Memory B cell (primary cell): ENCODE data around the gene SNAPC1.
A peak's percentile ranks its signal among the peaks of the same experiment; 100 is the strongest.

Source experiments
- ATAC-seq: fragments of 150-1000 bp; cut with Tn5 transposase; 2 replicates; pipeline ENCODE4 v1.10.0; 2021; ENCODE audit warnings: low read depth, mild to moderate bottlenecking, moderate library complexity
- DNase-seq, 2 donors: peaks; one replicate each; pipeline ENCODE4 v3.0.0; 2022; ENCODE audit warnings: low spot score in 2 of 2
- H3K27ac Mint-ChIP-seq: one replicate; pipeline ENCODE4 v1.8.0; 2022; ENCODE audit warnings: mild to moderate bottlenecking, moderate library complexity, mixed read lengths
- H3K27me3 Mint-ChIP-seq: one replicate; pipeline ENCODE4 v1.8.0; 2022; ENCODE audit warnings: mixed read lengths
- H3K36me3 Mint-ChIP-seq: one replicate; pipeline ENCODE4 v1.8.0; 2022; ENCODE audit warnings: mild to moderate bottlenecking, mixed read lengths
- H3K4me1 Mint-ChIP-seq: one replicate; pipeline ENCODE4 v1.8.0; 2022; ENCODE audit warnings: mixed read lengths
- H3K4me3 Mint-ChIP-seq: one replicate; pipeline ENCODE4 v1.8.0; 2022; ENCODE audit warnings: mild to moderate bottlenecking, moderate library complexity, mixed read lengths
- H3K9me3 Mint-ChIP-seq: one replicate; pipeline ENCODE4 v1.8.0; 2022; ENCODE audit warnings: mixed read lengths

The SNAPC1 gene, protein sequence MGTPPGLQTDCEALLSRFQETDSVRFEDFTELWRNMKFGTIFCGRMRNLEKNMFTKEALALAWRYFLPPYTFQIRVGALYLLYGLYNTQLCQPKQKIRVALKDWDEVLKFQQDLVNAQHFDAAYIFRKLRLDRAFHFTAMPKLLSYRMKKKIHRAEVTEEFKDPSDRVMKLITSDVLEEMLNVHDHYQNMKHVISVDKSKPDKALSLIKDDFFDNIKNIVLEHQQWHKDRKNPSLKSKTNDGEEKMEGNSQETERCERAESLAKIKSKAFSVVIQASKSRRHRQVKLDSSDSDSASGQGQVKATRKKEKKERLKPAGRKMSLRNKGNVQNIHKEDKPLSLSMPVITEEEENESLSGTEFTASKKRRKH

DNA sequence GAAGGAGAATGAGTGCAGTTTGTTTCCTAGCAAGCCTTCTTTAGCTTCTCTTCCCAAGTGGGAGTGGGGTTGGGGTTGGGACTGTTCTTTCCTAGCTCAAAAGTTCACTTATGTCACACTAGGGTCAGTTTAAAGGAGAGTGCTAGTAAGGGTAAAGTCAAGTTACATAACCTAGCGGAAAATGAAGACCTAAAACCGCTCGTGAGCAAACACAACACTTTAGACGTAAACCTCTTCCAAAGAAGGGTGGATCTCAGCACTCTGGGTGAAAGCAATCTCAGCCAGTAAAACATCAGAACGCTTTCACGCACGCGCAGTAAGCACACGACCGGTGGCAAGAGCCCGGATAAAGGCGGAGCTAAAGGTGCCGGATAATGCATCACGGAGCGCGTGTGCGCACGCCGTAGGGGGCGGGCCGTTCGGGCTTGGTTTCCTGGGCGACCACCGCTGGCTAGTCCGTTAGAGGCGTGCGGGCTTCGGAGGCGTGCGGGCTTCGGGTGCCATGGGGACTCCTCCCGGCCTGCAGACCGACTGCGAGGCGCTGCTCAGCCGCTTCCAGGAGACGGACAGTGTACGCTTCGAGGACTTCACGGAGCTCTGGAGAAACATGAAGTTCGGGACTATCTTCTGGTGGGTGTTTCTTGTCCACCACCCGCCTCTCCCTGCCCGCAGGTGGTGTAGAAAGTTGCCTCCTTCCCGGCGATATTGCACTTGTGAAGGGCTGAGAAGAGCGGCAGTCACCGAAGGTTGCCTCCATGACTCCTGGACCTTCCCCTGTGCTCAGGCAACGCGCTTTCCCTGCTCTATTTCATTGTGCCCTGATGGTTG is at the start of gene SNAPC1:
Gene SNAPC1, plus strand, starts transcription at position 462 of the 828 bp plus-strand sequence. Its CDS starts 41 bp downstream, at position 503.
- H3K4me3 Mint-ChIP-seq, result peak within 1 kb of the TSS; percentile 100
- ATAC-seq, result peak; percentile 93
- no peaks in the 10 kb centered on the region for H3K9me3 Mint-ChIP-seq
- peak within 1 kb of the TSS; percentile 99 for H3K27ac Mint-ChIP-seq
- H3K27me3 Mint-ChIP-seq, result no peaks in the 10 kb centered on the region
- H3K4me1 Mint-ChIP-seq, result peaks cover 27% of the 10 kb centered on the region
- H3K36me3 Mint-ChIP-seq, result peaks cover 2% of the 10 kb centered on the region
- peak; percentile 88 to 92 for DNase-seq

DNA sequence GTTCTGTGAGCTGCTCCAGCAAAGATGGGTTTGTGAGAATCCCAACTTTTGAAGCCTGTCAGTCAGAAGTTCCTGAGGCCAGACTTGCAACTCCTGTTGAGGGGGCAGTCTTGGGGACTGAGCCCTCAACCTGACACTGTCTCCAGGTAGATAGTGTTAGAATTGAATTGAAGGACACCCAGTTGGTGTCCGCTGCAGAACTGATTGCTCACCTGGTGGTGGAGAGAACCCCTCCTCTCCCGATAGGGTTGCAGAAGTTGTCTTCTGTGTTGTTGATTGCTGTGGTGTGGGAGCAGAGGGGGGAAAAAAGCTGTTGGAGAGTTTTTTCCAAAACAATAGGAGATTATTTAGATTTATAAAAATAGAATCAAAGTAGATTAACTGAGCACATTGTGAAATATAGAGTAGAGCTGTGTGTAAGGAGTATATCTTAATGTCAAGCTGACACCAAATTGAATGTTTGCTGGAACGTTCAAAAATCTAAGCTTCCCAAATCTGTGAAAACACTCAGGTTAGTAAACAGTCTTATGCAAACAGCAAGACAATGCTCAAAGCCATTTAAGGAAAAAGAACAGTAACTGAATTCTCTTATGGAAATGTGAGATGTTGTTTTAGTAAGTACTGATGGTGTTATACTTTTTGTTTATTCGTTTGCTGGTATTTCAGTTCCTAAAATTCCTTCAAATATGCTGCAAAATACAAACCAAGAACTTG is 48.3 kb upstream of the SNAPC1 start:
- Mint-ChIP-seq H3K27me3 (no peaks in the 10 kb centered on the region), H3K9me3 (no peaks in the 10 kb centered on the region), H3K4me3 (peak overlapping the region; percentile 18), H3K36me3 (no peaks in the 10 kb centered on the region), H3K27ac (peak overlapping the region; percentile 7), H3K4me1 (peaks cover 38% of the 10 kb centered on the region)
- ATAC-seq, result no peak
- no peak for DNase-seq

DNA sequence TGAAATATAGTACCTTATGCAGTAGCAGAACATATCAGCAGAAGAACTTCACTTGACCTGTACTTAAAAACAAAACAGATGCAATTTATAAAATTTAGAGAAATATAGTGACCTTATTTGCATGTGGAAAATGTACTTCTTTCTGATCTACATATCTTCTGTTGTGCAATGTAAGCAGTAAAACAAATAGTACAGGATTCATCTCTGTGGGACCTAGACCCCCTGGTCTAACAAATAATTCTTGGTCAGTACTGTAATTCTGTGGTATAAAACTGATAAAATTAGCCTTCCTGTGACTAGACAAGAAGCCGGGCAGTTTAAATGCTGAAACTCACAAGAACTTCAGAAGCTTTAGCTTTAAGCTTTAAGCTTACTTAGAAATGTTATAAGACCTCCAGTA is 45.3 kb upstream of the SNAPC1 start:
- no peak overlapping the region for H3K4me3 Mint-ChIP-seq
- no peaks in the 10 kb centered on the region for H3K9me3 Mint-ChIP-seq
- H3K27ac Mint-ChIP-seq, result peak overlapping the region; percentile 82
- DNase-seq (no peak), ATAC-seq (no peak)
- H3K27me3 Mint-ChIP-seq, result no peaks in the 10 kb centered on the region
- H3K36me3 Mint-ChIP-seq, result peaks cover 4% of the 10 kb centered on the region
- H3K4me1 Mint-ChIP-seq, result peaks cover 41% of the 10 kb centered on the region

DNA sequence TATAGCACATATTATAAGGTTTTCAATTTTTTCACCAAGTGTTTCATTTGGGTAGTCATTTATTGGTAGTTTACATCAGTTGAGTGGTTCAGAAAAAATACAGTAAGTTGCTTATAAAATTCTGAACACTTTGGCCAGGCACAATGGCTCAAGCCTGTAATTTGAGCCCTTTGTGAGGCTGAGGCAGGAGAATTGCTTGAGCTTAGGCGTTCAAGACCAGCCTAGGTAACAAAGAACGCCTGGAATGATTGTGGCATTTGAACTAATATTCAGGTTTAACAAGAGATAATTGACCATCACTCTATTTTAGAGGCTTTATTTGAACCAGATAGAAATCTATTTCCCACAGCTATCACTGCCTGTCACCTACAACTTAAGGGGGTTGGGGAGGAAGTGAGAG is 44.2 kb upstream of the SNAPC1 start:
- Mint-ChIP-seq H3K27ac (peak overlapping the region; percentile 89), H3K36me3 (peaks cover 8% of the 10 kb centered on the region), H3K4me3 (no peak overlapping the region), H3K4me1 (peaks cover 32% of the 10 kb centered on the region), H3K27me3 (no peaks in the 10 kb centered on the region), H3K9me3 (no peaks in the 10 kb centered on the region)
- no peak for DNase-seq
- ATAC-seq, result no peak

DNA sequence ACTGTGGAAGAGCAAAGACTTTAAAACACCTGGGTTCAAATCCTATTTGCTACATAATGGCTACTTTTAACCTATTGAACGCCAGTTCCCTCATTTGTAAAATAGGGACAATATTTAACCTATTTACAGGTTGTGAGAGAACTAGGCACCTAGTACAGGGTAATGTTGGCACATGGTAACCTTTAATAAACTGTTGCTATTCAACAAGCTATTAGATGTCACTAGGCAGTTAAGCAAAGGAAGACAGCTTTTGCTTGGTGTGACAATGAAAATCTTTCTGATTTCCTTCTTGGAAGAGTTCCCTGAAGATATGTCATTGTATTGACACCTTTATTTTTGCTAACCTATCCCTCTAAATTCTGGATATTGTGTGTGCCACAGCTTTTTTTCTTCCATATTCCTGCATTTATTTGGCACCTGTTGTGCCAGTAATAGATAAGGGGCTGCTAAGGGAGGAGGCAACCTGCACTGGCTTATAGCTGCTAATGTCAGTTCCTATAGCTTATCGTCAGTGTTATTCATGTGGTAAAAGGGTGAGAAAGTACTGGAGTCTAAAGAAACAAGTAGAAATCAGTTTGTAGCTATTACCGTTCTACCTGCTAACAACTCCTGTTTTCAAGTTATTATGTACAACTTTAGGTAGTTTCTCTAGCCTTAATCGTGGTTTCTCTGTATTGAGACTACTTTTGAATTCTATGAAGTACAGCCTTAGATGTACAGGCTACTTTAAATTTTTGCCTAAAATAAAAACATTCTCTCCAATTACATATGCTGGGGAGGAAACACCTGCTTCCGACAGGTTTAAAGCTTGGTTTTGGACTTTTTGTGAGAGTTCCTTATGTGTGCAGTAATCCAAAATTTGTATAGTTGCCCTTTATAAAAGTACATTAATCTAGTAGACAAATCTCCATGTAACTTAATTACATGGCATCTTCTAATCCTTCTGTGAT is 42.6 kb upstream of the SNAPC1 start:
- peak overlapping the region; percentile 89 for H3K27ac Mint-ChIP-seq
- no peak for DNase-seq
- no peaks in the 10 kb centered on the region for H3K9me3 Mint-ChIP-seq
- H3K27me3 Mint-ChIP-seq, result no peaks in the 10 kb centered on the region
- H3K36me3 Mint-ChIP-seq, result peaks cover 16% of the 10 kb centered on the region
- peaks cover 29% of the 10 kb centered on the region for H3K4me1 Mint-ChIP-seq
- peak overlapping the region; percentile 66 for H3K4me3 Mint-ChIP-seq
- ATAC-seq, result peak; percentile 68

DNA sequence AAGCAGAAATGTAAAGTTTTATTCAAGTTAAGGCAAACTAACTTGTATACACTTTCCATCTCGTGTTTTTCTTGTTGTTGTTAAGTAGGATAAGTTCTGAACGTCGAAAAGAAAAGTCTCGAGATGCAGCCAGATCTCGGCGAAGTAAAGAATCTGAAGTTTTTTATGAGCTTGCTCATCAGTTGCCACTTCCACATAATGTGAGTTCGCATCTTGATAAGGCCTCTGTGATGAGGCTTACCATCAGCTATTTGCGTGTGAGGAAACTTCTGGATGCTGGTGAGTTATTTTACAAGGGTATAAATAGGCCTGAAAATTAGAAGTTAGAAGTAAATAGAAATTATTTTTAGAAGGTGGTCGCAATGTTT is 41.9 kb upstream of the SNAPC1 start:
- Mint-ChIP-seq H3K4me1 (peaks cover 33% of the 10 kb centered on the region), H3K36me3 (peaks cover 20% of the 10 kb centered on the region), H3K27me3 (no peaks in the 10 kb centered on the region), H3K27ac (peak overlapping the region; percentile 89), H3K9me3 (no peaks in the 10 kb centered on the region), H3K4me3 (peak overlapping the region; percentile 66)
- ATAC-seq (peak; percentile 65), DNase-seq (no peak)

DNA sequence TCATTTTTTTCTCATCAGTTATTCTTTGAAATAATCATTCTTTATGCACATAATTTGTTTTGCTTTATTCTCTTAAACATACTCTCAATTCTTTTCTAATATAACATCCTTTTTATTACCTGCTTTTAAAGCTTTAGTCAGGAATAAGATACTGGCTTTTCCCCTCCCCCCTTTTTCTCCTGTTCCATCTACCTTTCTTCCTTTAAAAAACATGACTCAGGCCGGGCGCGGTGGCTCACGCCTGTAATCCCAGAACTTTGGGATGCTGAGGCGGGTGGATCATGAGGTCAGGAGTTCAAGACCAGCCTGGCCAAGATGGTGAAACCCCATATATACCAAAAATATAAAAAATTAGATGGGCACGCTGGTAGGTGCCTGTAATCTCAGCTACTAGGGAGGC is 41.5 kb upstream of the SNAPC1 start:
- Mint-ChIP-seq H3K36me3 (peaks cover 20% of the 10 kb centered on the region), H3K4me1 (peaks cover 30% of the 10 kb centered on the region), H3K4me3 (peak overlapping the region; percentile 13), H3K27ac (peak overlapping the region; percentile 89), H3K9me3 (no peaks in the 10 kb centered on the region), H3K27me3 (no peaks in the 10 kb centered on the region)
- DNase-seq (no peak), ATAC-seq (no peak)

DNA sequence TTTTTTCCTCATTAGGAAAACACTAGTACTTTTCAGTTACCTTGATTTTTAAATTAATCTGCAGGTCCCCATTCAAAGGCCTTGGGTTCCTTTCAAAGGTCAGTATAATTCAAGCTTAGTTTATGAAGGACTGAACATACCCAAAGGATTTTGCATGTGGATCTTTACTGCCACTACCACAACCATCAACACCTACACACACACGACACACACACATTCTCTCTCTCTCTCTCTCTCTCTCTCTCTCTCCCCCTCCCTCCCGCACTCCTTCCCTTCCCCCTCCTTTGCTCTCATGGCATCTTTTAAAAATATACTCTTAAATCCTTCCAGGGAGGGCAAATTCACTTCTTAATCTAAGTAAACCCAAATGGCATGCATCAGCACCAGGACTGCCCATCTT is 38.1 kb upstream of the SNAPC1 start:
- ATAC-seq, result no peak

DNA sequence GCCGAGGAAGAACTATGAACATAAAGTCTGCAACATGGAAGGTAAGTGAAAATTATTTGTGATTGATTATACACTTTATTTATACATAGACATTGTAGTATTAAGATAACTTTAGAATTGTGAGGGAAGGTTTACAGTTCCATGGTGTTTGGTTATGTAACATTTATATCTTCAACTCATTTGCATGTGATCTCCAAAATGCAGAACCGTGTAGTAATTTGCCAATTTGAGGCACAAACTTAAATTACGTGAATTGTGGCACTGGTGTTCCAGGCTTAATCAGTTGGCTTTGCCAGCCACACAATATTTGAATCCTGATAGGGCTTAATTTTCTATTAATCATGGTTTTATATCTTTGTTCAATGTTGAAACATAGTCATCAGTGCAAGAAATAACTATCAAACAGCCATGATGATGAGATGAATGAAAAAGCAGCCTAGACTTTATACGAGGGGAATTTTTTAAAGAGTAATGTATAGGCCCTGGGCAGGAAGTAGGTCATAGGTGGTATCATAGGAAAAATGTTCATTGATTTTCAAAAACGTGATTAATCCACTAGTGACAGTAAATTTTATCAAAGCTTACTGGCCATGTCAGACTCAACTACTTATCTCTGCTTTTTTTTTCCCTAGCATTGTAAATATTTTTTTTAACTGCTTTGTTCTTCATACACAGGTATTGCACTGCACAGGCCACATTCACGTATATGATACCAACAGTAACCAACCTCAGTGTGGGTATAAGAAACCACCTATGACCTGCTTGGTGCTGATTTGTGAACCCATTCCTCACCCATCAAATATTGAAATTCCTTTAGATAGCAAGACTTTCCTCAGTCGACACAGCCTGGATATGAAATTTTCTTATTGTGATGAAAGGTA is 35.2 kb upstream of the SNAPC1 start:
- peak; percentile 88 for ATAC-seq
- peaks cover 26% of the 10 kb centered on the region for H3K4me1 Mint-ChIP-seq
- DNase-seq, result no peak
- peaks cover 40% of the 10 kb centered on the region for H3K36me3 Mint-ChIP-seq
- H3K27ac Mint-ChIP-seq, result peak overlapping the region; percentile 19
- H3K9me3 Mint-ChIP-seq, result no peaks in the 10 kb centered on the region
- no peak overlapping the region for H3K4me3 Mint-ChIP-seq
- H3K27me3 Mint-ChIP-seq, result no peaks in the 10 kb centered on the region

More for the DNA sequence above, 38.1 kb upstream of the SNAPC1 start:
- peaks cover 33% of the 10 kb centered on the region for H3K4me1 Mint-ChIP-seq
- no peak overlapping the region for H3K4me3 Mint-ChIP-seq
- peaks cover 37% of the 10 kb centered on the region for H3K36me3 Mint-ChIP-seq
- H3K27me3 Mint-ChIP-seq, result no peaks in the 10 kb centered on the region
- peak overlapping the region; percentile 3 for H3K27ac Mint-ChIP-seq
- H3K9me3 Mint-ChIP-seq, result no peaks in the 10 kb centered on the region
- DNase-seq, result no peak

DNA sequence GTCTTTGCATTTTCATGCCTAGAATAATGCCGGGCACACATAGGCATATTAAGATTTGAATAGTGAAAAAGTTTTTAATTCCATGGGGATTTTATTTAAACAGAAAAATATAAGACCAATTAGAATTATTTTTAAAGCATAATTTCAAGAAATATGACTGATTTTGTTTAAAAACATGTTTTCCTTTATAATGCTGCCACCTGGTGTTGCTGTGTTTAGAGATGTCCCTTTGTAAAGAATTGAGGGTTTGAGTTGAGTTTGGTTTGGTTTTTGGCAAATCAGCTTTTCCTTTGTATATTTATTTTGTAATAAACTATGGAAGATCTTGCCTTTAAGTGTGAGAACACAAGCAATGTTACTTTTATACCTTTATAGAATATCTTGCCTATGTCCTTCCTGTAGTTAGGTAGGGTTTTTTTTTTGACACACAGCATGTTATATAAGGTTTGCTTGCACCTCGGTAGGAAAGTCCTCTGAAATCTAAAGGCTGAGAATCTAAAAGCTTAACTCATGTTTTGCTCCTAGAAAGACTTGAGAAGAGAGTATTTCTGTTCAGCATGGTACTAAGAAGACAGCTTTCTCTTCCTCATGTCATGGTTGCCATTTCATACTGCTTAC is 31.4 kb upstream of the SNAPC1 start:
- Mint-ChIP-seq H3K27me3 (no peaks in the 10 kb centered on the region), H3K9me3 (no peaks in the 10 kb centered on the region), H3K27ac (peak overlapping the region; percentile 24), H3K4me1 (peaks cover 17% of the 10 kb centered on the region), H3K4me3 (no peak overlapping the region), H3K36me3 (peaks cover 39% of the 10 kb centered on the region)
- ATAC-seq, result no peak
- DNase-seq, result no peak

DNA sequence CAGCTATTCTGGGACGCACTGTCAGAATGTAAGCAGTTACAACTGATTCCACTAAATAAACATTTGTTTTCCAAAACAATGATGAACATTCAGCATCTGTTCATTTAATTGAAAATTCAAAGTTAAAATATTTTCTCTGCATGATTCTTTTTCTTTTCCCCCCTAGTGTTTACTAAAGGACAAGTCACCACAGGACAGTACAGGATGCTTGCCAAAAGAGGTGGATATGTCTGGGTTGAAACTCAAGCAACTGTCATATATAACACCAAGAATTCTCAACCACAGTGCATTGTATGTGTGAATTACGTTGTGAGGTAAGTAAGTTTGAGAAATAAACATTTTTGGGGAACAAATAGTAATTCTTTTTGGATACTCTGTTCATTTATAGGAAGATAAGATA is 28.2 kb upstream of the SNAPC1 start:
- Mint-ChIP-seq H3K9me3 (no peaks in the 10 kb centered on the region), H3K4me1 (peaks cover 9% of the 10 kb centered on the region), H3K4me3 (no peak overlapping the region), H3K27me3 (no peaks in the 10 kb centered on the region), H3K36me3 (peaks cover 29% of the 10 kb centered on the region), H3K27ac (peak overlapping the region; percentile 24)
- no peak for DNase-seq
- no peak for ATAC-seq

DNA sequence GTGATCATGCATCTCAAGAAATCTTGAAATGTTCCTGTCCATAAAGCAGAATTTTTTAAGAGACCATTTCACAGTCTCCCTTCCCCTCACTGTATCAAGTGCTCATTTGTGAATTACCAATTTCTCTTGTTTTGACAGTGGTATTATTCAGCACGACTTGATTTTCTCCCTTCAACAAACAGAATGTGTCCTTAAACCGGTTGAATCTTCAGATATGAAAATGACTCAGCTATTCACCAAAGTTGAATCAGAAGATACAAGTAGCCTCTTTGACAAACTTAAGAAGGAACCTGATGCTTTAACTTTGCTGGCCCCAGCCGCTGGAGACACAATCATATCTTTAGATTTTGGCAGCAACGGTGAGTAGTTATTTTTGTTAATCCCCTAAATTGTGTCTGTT is 25.5 kb upstream of the SNAPC1 start:
- no peak overlapping the region for H3K4me3 Mint-ChIP-seq
- DNase-seq (no peak), ATAC-seq (no peak)
- no peaks in the 10 kb centered on the region for H3K9me3 Mint-ChIP-seq
- H3K27me3 Mint-ChIP-seq, result no peaks in the 10 kb centered on the region
- peaks cover 28% of the 10 kb centered on the region for H3K36me3 Mint-ChIP-seq
- H3K27ac Mint-ChIP-seq, result peak overlapping the region; percentile 17
- H3K4me1 Mint-ChIP-seq, result peaks cover 4% of the 10 kb centered on the region
